RPMI7951 (cell line): ENCODE data around the gene THYN1. TPM values are rescaled to one million over a fixed set of nuclear protein-coding genes. Genes with fewer than 3 reads are reported as not detected.

ENCODE experiments used
- DNase-seq: peaks from one replicate; pipeline ENCODE4 v3.0.0-alpha.2; 2012; ENCODE audit warnings: low read depth
- total RNA-seq: library from RNA; depleted of rRNA; stranded (reverse); fragments of >200 nt; shearing (Covaris generic); gene quantifications from 2 replicates; pipeline ENCODE4 v1.2.3, GENCODE V29; 2014

Gene THYN1
- total RNA-seq, 1 experiment from 2014 or later = 125 TPM

DNA sequence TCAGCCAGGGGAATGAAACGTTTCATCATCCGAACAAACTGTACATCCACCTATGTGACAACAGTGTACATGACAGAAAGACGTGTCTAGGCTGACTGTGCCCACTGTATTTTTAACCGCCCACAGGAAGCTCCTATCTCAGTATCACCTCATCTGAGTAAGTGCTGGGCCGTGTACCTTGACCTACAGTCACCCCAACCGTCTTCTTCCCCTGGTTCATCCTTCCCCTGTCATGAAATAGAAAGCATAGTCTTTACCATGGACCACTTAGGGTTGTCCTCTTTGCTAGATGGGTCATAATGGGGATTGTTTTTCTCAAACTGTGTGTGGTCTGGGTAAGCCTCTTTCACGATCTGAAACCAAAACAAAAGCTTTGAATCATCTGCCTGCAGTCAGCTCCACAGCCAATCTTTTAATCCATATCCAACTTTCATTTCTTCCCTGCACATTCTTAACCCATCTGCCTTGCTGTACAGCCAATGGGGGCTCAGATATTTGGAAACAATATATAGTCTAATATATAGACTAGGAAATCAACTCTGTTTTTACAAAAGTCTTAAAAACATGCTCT, 4.2 kb downstream of the THYN1 start:
- no peak for DNase-seq

DNA sequence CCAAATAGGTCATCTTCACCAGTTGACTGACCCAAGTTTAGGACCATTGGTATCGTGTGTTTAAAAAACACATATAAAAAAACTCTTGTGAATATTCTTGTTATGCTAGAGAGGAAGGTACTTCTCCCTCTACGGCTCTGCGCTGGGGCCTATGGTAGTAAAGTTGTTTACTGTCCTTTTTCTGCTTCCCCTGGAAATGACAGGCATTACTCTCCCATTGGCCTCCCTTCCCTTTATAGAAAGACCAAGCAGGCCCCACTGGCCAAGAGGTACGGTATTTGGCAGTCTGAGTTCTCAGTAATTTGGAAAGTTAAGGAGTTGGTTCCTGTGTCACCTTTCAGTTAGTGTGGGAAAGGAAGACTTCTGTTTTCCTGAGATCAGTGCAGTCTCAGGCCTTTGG, 6.5 kb downstream of the THYN1 start:
- no peak for DNase-seq

DNA sequence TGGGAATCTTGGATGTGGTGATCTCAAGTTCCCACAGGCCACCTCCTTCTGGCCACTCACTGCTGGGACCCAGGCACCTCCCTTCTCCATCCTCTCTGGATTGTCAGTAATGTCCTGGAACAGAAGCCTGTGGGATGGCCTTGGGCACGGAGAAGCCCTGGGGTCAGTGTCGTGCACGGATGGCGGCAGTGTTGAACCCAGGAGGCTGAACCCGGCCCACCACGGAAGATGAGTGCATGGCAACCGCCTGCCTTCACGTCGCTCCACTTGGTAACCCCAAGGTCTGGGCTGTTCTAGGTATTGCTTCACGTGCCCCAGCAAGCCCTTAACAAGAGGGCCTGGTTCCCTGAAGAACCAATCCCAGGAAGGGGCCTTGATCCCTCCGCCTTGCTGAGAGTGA, 7.1 kb downstream of the THYN1 start:
- no peak for DNase-seq

DNA sequence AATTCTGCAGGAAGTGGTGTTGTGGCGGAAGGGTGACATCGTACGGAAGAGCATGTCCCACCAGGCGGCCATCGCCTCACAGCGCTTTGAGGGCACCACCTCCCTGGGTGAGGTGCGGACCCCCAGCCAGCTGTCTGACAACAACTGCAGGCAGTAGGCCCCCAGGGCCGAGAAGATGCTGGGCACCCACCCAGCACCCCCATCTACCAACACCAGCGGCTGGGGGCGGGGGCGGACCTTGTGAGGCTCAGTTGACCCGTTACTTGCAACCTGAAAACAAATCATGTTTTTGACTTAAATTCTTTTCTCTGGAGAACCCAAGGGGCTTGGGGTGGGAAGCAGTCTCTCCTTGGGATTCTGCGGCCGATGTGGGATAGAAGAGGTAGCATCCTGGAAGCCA, 7.7 kb downstream of the THYN1 start:
- no peak for DNase-seq

DNA sequence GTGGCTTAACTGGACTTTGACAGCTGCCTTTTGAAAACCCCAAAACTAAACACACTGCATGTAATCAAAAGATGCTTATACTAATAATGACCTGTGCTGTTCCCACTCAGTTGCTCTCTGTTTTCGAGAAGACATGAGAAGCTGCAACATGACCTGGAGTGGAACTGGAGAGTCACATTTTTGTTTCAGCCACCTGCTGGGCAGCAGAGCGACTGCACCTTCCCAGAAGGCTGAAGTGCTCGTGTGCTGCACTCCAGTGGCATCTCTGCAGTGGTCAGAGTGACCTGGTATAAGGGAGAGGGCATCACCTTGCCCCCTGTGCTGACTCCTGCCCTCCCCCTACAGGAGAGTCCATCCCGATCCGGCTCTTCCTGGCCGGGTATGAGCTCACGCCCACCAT, 8.6 kb downstream of the THYN1 start:
- DNase-seq = no peak

DNA sequence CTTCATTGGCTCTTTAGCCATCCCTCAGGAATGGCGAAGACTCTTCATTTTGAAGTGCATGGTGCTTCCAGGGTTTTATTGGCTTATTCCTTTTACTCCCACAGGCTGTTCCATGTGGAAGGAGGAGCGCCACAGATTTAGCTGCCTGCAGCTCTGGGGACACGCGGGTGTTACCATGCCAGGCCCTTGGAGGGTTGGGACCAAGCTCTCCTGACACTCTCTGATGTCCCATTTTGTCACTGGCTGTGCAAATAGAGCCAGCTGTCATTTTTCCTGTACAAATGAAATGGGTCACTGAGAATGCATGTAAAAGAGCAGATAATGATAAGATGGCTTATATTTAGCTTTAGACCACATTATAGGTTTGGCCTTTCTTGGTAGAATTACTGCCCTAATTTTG, 9.2 kb downstream of the THYN1 start:
- no peak for DNase-seq

DNA sequence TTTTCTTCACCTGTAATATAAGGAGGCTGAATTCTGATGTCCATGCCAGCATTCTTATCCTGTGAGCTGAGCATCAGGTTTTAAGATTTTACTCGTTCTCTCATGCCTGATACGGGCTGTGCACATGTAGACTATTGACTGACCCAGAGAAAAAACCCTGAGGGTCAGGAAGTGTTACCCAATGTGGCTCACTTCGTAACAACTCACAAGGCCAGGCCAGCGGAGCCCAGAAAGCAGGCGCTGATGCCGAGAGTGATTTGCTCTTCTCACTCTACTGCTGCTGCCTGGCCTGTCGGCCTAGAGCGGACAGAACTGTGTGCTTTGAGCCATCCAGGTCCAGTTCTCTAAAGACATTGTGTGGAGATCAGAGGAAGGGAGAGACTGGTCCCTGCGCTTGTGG, 10.8 kb downstream of the THYN1 start:
- no peak for DNase-seq

DNA sequence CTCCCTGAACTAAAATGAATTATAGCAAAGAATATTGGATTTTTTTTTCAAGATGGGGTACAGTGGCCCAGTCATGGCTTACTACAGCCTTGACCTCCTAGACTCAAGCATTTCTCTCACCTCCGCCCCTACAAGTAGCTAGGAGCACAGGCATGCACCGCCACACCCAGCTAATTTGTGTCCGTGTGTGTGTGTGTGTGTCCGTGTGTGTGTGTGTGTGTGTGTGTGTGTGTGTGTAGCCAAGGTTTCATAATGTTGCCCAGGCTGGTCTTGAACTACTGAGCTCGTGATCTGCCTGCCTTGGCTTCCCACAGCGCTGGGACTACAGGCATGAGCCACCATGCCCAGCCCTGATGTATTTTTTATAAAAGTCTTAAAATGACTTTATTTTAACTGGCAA, 12.6 kb downstream of the THYN1 start:
- no peak for DNase-seq

DNA sequence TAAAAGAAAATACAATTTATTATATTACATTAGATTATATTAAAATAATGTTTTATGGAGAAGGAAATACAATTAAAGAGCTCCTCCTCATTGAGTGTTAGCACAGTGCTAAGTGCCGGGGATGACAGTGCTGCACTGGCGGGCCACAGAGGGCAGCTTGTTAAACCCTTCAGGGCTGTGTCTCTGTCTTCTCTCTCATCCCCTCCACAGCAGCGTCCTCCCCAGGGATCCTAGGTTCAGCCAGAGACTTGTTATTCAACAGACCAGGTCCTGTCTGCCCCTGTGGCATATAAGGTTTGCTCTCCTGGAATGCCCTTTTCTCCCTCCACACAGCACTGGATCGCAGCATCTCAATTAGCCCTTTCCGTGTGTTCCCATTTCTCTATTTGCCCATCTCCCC, 14.2 kb downstream of the THYN1 start:
- no peak for DNase-seq

DNA sequence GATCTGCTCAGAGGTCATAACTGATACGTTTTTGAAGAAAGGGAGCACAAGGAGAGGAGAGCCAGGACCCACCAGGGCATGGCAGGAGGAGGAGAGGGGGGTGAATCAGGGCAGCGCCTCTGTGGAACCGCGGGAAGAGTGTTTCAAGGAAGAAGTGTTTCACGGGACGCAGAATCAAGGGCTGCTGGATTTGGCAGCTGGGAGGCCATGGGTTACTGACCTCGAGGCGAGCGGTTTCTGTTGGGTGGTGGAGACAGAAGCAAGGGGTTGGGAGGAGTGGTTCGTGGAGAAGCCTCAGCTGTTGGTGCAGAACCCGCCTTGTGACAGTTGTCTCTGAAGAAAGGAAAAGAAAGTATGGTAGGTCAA, 15.6 kb downstream of the THYN1 start:
- no peak for DNase-seq

DNA sequence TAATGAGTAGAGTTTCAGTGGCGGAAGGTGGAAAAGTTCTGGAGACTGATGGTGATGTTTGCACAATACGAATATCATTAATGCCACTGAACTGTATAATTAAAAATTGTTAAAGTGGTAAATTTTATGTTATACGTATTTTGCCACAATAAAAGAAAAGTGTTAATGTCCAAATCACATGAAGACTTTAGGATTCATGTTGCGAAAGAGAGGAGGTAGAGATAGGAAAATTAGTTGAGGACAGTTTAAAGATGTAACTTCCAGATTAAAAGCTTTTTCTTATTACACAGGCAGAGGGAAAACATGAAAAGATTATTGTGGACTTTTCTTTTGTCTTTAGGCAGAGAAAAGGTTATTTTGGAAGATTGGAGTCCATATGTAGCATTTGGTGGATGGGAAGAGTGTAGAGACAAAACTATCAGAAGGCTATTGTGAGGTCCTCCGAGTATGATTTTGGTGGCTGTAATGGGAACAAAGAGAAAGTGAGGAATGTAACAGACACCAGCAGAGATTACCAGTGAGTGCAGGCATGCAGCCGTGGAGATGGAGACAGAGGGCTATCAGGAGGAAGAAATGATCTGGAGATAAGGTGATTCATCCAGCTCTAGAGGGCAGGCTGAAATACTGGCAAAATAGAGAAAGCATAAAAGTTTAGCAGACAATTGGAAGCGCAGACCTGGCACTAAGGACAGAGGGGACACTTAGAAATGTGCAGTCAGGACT, 16.2 kb downstream of the THYN1 start:
- no peak for DNase-seq

DNA sequence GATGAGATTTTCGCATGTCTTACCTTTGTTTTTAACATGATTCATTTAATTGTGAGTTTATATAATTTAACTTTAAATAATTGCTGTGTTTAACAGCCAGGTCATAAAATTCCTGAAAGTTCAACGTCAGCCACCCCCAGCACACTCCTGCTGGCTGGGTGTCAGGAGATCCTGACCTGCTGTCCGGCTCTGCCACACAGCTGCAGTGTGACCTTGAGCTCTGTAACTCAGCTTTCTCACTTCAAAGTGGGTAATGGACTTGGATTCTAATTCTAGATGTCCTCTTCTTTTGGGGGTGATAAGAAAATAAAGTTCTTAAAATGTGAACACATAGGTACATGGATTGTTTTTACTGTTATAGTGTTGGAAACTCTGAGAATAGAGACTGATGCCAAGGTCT, 17.8 kb downstream of the THYN1 start:
- DNase-seq = no peak

DNA sequence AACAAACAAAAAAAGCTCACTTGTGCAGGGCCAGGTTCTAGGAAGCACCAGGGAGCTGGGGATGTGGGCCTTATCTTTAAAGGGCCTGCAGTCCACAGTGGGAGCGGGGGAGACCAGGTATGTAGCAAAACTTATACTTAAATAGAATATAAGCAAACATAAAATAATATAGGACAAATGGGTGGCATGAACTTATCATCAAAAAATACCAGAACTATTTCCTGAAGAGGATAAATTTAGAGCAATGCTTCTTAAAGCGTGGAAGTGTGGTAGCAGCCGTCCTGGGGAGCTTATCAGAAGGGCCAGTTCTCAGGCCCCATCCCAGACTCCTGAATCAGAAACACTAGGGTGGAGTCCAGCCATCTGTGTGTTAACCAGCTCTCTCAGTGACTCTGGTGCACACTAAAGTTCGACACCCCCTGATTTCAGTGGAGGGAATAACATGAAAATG, 19.4 kb downstream of the THYN1 start:
- DNase-seq = no peak

DNA sequence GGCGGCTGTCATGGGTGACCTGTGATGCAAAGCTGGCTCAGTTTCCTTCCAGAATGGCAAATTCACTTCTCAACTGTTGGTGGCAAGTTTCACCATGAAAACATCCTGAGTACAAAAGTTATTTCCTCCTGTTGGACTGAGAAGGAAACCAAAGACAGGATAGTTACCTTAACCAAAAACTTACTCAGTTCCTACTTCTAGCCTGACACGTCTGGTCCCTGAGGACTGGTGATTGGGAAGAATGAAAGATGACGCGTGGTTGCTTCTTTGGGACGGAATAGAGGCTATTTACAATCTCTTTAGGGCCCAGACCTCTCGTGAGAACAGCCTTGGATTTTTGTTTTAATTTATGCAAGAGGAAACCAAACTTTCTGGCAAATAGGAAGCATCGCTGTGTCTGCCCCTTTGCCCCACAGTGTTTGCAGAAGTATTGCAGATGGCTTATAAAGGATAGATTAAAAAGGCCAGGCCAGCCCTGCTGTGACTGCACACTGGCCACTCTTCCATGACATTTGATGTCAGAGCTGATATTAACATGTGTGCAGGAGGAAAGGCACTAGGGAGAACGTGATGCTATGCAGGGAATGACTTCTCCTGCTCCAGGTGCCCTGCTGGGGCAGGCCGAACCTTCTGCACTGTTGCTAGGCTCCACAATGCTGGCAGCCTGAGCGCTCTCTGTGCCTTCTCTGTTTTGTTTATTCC, 21.0 kb downstream of the THYN1 start:
- no peak for DNase-seq

DNA sequence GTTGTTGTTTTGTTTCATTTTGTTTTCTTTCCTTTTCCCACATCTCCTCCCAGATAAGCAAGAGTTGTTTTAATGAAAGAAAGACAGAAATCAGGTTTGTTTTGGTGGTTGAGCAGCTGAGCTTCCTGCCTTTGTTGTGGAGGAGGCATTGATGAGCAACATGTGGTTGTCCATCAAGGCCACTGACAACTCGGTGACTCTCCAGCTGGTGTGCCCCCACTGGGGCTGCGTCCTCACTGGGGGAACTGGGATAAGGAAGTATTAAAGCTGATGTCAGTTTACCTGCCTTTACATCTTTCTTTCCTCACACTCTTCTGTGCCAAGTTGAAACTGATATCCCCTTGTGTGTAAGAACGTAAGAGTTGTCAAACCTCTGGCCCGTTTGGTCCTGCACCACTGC, 22.8 kb downstream of the THYN1 start:
- no peak for DNase-seq

DNA sequence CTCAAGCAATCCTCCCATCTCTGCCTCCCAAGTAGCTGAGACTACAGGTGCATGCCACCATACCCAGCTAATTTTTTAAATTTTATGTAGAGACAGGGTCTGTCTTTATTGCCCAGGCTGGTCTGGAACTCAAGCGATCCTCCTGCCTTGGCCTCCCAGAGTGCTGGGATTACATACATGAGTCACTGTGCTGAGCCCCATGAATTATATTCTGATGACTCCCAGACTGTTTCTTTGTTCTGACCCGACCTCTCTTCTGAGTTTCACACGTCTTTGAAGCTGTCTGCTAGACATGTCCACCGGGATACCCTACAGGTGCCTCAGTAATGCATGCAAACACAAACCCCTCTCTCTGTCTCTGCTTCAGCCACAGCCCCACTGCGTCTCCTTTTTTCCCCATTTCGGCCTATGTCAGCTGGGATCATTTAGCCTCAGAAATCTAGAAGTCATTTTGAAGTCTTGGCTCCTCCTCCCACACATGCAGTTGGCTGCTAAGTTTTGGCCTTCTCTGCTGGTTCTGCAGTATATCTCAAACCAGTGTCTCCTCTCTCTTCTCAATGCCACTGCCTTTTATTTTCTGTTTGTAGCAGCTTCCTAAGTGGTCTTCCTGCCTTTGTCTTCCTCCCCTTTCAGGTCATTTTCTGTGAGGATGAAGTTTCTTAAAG, 23.9 kb downstream of the THYN1 start:
- no peak for DNase-seq

DNA sequence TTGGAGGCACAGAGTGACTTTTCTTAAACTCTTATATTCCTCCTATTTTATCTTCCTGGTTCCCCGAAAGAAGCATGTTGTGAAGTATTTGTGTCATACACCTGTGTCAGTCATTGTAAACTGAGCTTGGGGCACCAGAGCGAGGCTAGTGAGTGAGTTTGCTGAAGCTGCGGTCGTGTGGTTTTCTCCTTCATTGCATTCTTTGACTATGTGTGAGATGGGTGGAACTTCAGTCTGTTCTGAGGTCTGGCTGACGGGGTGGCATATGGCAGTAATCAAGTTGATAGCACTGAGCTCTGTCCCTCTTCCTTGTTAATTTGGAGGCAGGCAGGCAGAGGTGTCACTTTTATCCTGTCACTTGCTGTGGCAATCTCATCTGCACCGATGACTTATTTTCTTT, 24.5 kb downstream of the THYN1 start:
- DNase-seq = no peak

DNA sequence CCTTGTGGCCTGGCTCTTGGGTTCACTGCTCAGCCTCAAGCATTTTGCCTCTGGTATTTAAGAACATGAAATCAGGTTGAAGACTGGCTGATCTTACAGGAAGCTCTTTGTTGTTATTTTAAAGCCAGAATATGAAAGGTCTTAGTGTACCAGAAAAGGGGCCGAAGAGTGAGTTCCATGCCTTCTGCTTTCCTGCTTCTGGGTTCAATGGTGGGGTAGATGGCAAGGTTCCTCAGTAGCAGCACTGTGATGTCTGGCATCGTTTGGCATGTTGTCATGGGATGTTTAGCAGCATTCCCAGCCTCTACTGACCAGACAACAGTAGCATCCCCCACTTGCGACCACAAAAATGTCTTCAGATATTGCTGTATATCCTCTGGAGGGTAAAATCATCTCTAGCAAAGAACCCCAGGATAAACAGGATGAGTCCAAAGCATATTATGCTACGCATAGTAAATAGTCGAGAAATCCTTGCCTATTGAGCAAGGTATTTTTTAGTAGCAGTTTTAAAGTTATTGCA, 26.3 kb downstream of the THYN1 start:
- DNase-seq = no peak

DNA sequence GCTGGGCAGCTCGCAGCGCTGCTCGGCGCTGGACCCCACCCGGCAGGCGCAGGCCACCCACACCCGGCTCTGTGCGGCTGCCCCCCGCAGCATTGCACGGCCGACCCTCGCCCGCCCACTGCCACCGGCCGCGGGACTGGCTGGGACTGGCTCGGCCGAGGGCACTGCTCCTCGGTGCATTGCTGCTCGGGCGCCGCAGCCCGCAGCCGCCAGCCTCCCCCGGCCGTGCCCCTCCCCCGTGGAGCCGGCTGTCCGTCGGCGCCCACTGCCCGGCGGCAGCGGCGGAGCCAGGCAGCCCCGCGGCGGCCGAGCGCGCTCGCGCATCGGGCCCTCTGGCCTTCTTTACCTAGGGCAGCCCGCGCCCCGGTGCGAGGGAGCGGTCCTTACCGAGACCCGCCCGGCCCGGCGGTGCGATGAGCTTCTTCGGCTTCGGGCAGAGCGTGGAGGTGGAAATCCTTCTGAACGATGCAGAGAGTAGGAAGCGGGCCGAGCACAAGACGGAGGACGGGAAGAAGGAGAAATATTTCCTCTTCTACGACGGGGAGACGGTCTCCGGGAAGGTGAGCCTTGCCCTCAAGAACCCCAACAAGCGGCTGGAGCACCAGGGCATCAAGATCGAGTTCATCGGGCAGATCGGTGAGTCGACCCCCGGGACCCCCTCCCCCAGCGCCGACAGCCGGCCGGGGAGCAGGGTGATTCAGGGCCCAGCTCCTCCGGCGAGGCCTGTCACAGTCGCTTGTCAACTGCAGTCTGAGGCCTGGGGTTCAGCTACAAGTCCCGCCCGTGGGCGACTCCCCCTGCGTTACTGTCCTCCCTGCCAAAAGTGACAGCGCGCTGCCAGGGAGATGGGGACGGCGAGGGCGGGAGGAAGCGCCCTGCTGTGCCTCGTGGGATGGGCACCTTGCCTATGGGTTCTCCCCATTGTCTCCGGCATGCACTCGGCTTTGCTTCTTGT, 28.2 kb downstream of the THYN1 start:
- peak; percentile 57 for DNase-seq

DNA sequence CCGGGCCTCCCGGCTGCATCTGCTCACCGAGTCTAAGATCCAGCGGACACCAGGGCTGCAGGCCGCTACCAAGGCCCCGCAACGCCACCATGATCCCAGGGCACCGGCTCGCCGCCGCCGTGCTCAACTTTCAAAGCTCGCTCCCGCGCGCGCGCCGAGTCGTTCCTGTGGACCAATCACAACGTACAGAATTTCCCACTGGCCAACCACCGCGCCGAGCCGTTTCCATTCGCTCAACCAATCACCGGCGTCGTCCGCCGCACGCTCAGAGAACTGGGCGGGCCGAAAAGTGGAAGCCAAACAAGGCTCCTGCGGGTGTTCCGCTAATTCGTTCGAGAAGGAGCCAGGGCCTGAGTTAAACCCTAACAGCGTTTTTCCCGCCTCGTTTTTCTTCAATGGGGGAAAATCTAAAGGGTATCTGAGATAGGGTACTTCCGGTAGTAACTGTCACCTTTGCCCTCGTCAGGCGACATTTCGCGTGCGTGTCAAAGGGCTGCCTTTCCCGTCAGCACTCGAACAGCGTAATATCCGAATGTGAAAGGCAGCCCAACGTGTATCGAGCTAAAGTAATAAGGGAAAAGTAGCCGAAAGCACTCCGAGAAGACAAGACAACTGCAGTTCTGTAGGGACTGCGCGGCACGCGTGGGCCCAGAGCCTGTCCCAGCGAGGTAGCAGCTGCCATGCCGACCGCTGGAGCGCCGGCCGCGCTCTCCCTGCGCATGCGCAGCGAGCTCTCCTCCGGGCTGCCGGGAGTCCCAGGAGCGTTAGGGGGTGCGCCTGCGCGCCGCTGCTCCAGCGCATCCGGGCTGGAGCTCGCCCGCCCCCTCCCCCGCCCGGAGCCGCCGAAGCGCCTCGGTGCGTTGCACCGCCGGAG, 29.1 kb downstream of the THYN1 start, which contains the start of the genes NCAPD3 and VPS26B:
Gene NCAPD3 (minus strand): TSS at position 132 of the 874 bp plus-strand sequence. CDS start 41 bp downstream, at position 91.
Gene VPS26B (plus strand): TSS at position 836 of the 874 bp plus-strand sequence. CDS start 452 bp downstream, outside the sequence.
- DNase-seq = peak; percentile 94
